22Rv1 (cell line): ENCODE results near the gene AP1S3.
"Not testable (repeated sequence)": the region's sequence is repeated elsewhere in the genome, so short reads cannot be mapped to it uniquely, and the experiment has no call there.

Experiments
- H3K27ac ChIP-seq: fragments of 450-650 bp; 2 replicates; pipeline ENCODE4 v1.5.1; 2017
- ZFX ChIP-seq: fragments of 450-650 bp; IDR thresholded peaks from 2 replicates; pipeline ENCODE4 v1.6.1; 2017; ENCODE audit warnings: antibody characterized with exemption, borderline replicate concordance
- TF ChIP-seq, protein P1 (sequence below): fragments of 450-650 bp; IDR thresholded peaks from 2 replicates; pipeline ENCODE4 v1.5.1; 2017; ENCODE audit warnings: mild to moderate bottlenecking

Gene AP1S3

GRCh38 chr2:223873672-223874071 is 36.3 kb upstream of the AP1S3 start:
- TF ChIP-seq, protein P1, sequence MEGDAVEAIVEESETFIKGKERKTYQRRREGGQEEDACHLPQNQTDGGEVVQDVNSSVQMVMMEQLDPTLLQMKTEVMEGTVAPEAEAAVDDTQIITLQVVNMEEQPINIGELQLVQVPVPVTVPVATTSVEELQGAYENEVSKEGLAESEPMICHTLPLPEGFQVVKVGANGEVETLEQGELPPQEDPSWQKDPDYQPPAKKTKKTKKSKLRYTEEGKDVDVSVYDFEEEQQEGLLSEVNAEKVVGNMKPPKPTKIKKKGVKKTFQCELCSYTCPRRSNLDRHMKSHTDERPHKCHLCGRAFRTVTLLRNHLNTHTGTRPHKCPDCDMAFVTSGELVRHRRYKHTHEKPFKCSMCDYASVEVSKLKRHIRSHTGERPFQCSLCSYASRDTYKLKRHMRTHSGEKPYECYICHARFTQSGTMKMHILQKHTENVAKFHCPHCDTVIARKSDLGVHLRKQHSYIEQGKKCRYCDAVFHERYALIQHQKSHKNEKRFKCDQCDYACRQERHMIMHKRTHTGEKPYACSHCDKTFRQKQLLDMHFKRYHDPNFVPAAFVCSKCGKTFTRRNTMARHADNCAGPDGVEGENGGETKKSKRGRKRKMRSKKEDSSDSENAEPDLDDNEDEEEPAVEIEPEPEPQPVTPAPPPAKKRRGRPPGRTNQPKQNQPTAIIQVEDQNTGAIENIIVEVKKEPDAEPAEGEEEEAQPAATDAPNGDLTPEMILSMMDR, result no peak
- no peak for TF ChIP-seq ZFX
- H3K27ac ChIP-seq, result no peak overlapping the region

DNA sequence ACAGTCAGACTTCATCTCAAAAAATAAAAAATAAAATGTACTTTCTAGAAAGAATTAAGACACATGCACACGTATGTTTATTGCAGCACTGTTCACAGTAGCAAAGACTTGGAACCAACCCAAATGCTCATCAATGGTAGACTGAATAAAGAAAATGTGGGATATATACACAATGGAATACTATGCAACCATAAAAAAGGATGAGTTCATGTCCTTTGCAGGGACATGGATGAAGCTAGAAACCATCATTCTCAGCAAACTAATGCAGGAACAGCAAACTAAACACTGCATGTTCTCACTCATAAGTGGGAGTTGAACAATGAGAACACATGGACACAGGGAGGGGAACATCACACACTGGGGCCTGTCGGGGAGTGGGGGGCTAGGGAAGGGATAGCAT is 35.4 kb upstream of the AP1S3 start:
- not testable (repeated sequence) for H3K27ac ChIP-seq

DNA sequence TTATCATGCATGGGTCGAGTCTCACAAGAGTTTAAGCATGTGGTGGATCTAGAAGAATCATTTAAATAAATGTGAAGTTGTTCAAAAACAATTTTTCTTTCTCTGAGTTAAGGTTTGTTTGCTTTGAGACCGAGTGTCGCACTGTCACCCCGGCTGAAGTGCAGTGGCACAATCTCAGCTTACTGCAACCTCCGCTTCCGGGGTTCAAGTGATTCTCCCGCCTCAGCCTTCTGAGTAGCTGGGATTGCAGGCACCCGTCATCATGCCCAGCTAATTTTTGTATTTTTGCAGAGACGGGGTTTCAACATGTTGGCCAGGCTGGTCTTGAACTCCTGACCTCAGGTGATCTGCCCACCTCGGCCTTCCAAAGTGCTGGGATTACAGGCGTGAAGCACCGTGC is 34.3 kb upstream of the AP1S3 start:
- H3K27ac ChIP-seq, result not testable (repeated sequence)

DNA sequence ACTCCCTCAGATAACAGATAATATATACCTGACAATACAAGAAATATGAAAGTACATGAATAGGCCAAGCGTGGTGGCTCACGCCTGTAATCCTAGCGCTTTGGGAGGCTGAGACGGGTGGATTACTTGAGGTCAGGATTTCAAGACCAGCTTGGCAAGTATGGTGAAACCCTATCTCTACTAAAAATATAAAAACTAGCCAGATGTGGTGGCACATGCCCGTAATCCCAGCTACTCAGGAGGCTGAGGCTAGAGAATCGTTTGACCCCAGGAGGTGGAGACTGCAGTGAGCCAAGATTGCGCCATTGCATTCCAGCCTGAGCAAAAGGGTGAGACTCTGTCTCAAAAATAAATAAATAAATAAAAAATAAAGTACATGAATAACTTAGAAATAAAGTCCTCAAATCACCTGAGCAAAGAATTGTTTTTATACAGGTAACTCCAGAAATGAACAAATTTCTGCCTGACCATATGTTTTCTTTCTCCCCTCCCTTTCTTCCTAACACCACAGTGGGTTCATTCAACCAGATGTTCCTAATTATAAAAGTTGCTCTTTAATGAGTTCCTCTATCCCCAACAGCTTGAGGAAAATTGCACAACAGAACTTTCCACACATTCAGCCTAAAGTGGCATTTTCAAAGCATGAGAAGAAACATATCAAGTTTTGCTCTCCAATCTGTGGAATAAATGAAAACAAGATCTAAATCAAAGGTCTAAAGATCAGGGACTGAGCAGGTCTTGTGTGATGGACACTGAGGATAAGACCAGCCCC is 33.6 kb upstream of the AP1S3 start:
- TF ChIP-seq, protein P1, result no peak
- no peak for TF ChIP-seq ZFX
- no peak overlapping the region for H3K27ac ChIP-seq

DNA sequence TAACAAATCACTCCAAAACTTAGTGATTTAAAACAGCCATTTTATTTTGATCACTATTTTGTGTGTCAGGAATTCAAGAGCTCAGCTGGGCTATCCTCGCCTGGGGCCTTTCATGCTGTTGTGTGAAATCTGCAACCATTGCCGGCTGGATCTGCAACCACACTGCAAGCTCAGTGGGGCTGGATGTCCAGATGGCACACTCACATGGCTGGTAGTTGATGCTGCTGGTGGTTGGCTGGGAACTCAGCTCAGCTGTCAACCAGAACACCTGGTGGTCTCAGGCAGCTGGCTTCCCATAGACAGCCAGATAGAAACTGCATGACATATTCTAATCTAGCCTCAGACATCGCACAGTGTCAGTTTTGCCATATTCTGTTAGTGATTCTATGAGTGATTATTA is 30.6 kb upstream of the AP1S3 start:
- H3K27ac ChIP-seq, result no peak overlapping the region
- TF ChIP-seq, protein P1, result no peak
- TF ChIP-seq ZFX, result no peak

DNA sequence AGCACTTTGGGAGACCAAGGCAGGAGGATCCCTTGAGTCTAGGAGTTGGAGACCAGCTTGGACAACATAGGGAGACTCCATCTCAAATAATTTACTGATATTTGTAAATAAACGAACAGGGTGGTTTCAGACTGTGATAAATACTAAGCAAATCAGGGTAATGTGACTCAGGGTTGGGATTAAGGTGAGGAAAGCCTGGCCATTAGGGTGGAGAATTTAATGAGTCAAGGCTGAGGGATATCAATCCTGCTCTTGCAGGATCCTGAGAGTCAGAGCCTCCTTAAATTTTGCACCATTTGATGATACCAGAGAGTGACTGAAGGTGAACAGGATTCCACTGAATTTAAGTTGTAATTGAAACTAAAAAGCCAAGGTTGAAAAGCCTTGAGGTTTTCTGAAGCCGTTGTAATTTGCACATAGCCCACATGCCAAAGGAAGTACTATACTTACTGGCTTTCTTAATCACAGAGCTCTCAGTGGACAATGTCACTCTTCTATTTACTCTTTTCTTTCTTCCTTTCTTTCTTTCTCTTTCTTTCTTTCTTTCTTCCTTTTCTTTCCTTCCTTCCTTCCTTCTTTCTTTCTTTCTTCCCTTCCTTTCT is 28.6 kb upstream of the AP1S3 start:
- no peak overlapping the region for H3K27ac ChIP-seq
- TF ChIP-seq ZFX, result no peak
- TF ChIP-seq, protein P1, result no peak

- no peak for TF ChIP-seq ZFX
- TF ChIP-seq, protein P1, result no peak
- H3K27ac ChIP-seq, result no peak overlapping the region
Measured at GRCh38 chr2:223865124-223865523, 27.7 kb upstream of the AP1S3 start.

DNA sequence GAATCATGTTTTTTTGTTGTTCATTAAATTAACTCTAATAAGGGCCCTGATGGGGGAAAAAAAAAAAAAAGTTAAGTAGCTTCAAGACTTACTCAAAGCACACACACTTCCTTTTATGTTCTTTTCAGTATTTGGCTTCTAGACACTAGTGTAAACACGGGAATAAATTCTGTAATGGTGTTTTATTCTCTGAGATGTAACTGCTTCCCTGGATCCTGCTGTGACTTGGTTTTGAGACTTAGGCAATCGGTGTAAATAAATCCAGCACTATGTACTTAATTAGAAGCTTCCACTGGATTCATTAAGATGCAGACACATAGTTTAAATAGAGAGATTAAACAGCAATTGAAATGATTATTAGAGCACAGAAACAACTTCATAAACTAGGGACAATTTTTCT is 26.1 kb upstream of the AP1S3 start:
- no peak for TF ChIP-seq ZFX
- TF ChIP-seq, protein P1, result no peak
- no peak overlapping the region for H3K27ac ChIP-seq
